Tibial nerve (tissue), 4 donors: Measurements from ENCODE around the gene CAMK2D. TPM values are rescaled to one million over a fixed set of nuclear protein-coding genes. Genes with fewer than 3 reads are reported as not detected.

Experiments used
- DNase-seq, 2 donors: peaks; one replicate each; pipeline ENCODE4 v3.0.0-alpha.2; 2019; ENCODE audit warnings: low spot score in 2 of 2
- H3K27ac ChIP-seq, 4 donors: fragments of 200-600 bp; sonication (generic) in 3 of 4; one replicate each; pipeline ENCODE4 v1.5.1; 2017 to 2019; ENCODE audit warnings: mild to moderate bottlenecking in 1 of 4
- H3K27me3 ChIP-seq, 2 donors: fragments of 200-600 bp; sonication (generic) in 1 of 2; one replicate each; pipeline versions ENCODE4 v1.5.1 to v1.6.0; 2017 to 2019
- H3K36me3 ChIP-seq, 3 donors: fragments of 200-600 bp; sonication (generic); one replicate each; pipeline ENCODE4 v1.5.1; 2018 to 2019
- H3K4me1 ChIP-seq, 4 donors: fragments of 200-600 bp; sonication (generic) in 3 of 4; one replicate each; pipeline ENCODE4 v1.5.1; 2017 to 2019
- H3K4me3 ChIP-seq, 4 donors: fragments of 200-600 bp; sonication (generic) in 3 of 4; one replicate each; pipeline ENCODE4 v1.5.1; 2017 to 2019; ENCODE audit warnings: mild to moderate bottlenecking in 1 of 4, moderate library complexity in 1 of 4
- H3K9me3 ChIP-seq, 4 donors: fragments of 200-600 bp; sonication (generic) in 3 of 4; one replicate each; pipeline ENCODE4 v1.5.1; 2017 to 2019
- CTCF ChIP-seq, 5 experiments: fragments of 200-600 bp in 3 of 5; fragments of 450-650 bp in 2 of 5; sonication (generic) in 3 of 5; IDR thresholded peaks; one replicate each; pipeline ENCODE4 v1.5.1; 2016 to 2019; ENCODE audit warnings: antibody characterized with exemption in 5 of 5, mild to moderate bottlenecking in 3 of 5, moderate library complexity in 2 of 5
- EP300 ChIP-seq, 2 donors: sonication (generic); formaldehyde crosslinking; IDR thresholded peaks; one replicate each; pipeline ENCODE4 v1.6.1; 2017; ENCODE audit warnings: antibody characterized with exemption in 2 of 2, mild to moderate bottlenecking in 1 of 2
- POLR2A ChIP-seq, 2 donors: fragments of 450-650 bp; IDR thresholded peaks; one replicate each; pipeline ENCODE4 v1.6.1; 2017; ENCODE audit warnings: antibody characterized with exemption in 2 of 2, mild to moderate bottlenecking in 2 of 2, moderate library complexity in 2 of 2
- WGBS, 2 donors: methylation state at CpG; one replicate each; pipeline ENCODE4 v1.1.5; 2018; 5-methylcytosine and 5-hydroxymethylcytosine counted together
- total RNA-seq, 4 donors: library from RNA; depleted of rRNA; stranded (reverse); fragments of >200 nt; gene quantifications; one replicate each; pipeline ENCODE4 v1.1.0, GENCODE V29; 2016

Gene CAMK2D
- total RNA-seq, 4 donors from 2014 or later: 30.3 to 58.5 (median 34.6) TPM

GRCh38 chr4:113625902-113626301 lies 135.6 kb downstream of the CAMK2D start:
- Histone ChIP-seq H3K36me3 (no peaks in the 10 kb centered on the region), H3K4me3 (no peak overlapping the region), H3K27ac (no peak overlapping the region), H3K27me3 (no peaks in the 10 kb centered on the region), H3K4me1 (peaks cover 0 to 22% (median 3%) of the 10 kb centered on the region in 4 donors), H3K9me3 (no peaks in the 10 kb centered on the region)
- TF ChIP-seq CTCF (IDR thresholded peaks at IDR 0.05) (no peak), POLR2A (IDR thresholded peaks at IDR 0.05) (no peak), EP300 (IDR thresholded peaks at IDR 0.05) (no peak)
- DNase-seq: no peak
- 91 to 95% methylated on average over 2 of the region's 2 CpGs for WGBS, 2 donors

GRCh38 chr4:113623274-113623894 lies 138.2 kb downstream of the CAMK2D start:
- H3K9me3 ChIP-seq: no peaks in the 10 kb centered on the region
- H3K4me3 ChIP-seq: no peak overlapping the region

GRCh38 chr4:113621633-113622032 lies 139.9 kb downstream of the CAMK2D start:
- no peak for DNase-seq
- Histone ChIP-seq H3K4me3 (no peak overlapping the region), H3K27ac (no peak overlapping the region), H3K4me1 (peaks cover 0 to 24% (median under 1%) of the 10 kb centered on the region in 4 donors), H3K9me3 (no peaks in the 10 kb centered on the region), H3K36me3 (no peaks in the 10 kb centered on the region), H3K27me3 (no peaks in the 10 kb centered on the region)
- 95% methylated on average over 2 of the region's 2 CpGs for WGBS, 2 donors
- TF ChIP-seq EP300 (IDR thresholded peaks at IDR 0.05) (no peak), CTCF (IDR thresholded peaks at IDR 0.05) (no peak), POLR2A (IDR thresholded peaks at IDR 0.05) (no peak)

More at GRCh38 chr4:113623274-113623894, 138.2 kb downstream of the CAMK2D start:
- TF ChIP-seq CTCF (IDR thresholded peaks at IDR 0.05): no peak
- TF ChIP-seq POLR2A (IDR thresholded peaks at IDR 0.05): no peak
- TF ChIP-seq EP300 (IDR thresholded peaks at IDR 0.05): no peak
- no peak for DNase-seq
- Histone ChIP-seq H3K4me1 (peaks cover 0 to 11% (median 0%) of the 10 kb centered on the region in 4 donors), H3K36me3 (no peaks in the 10 kb centered on the region), H3K27ac (no peak overlapping the region), H3K27me3 (no peaks in the 10 kb centered on the region)

GRCh38 chr4:113620032-113620431 lies 141.5 kb downstream of the CAMK2D start:
- no peaks in the 10 kb centered on the region for H3K9me3 ChIP-seq
- H3K4me1 ChIP-seq: peaks cover 0 to 29% (median 3%) of the 10 kb centered on the region in 4 donors
- H3K4me3 ChIP-seq: no peak overlapping the region
- H3K27me3 ChIP-seq: no peaks in the 10 kb centered on the region
- WGBS, 2 donors: 95 to 97% methylated on average over 2 of the region's 2 CpGs
- H3K27ac ChIP-seq: no peak overlapping the region
- H3K36me3 ChIP-seq: no peaks in the 10 kb centered on the region
- DNase-seq: no peak
- TF ChIP-seq CTCF (IDR thresholded peaks at IDR 0.05): no peak
- no peak for TF ChIP-seq POLR2A (IDR thresholded peaks at IDR 0.05)
- no peak for TF ChIP-seq EP300 (IDR thresholded peaks at IDR 0.05)

- Histone ChIP-seq H3K27ac (no peak overlapping the region), H3K9me3 (no peaks in the 10 kb centered on the region), H3K4me1 (peaks cover 0 to 29% (median 3%) of the 10 kb centered on the region in 4 donors), H3K27me3 (no peaks in the 10 kb centered on the region), H3K4me3 (no peak overlapping the region), H3K36me3 (no peaks in the 10 kb centered on the region)
- DNase-seq: no peak
- TF ChIP-seq EP300 (IDR thresholded peaks at IDR 0.05) (no peak), CTCF (IDR thresholded peaks at IDR 0.05) (no peak), POLR2A (IDR thresholded peaks at IDR 0.05) (no peak)
- 79 to 80% methylated on average over 4 of the region's 4 CpGs for WGBS, 2 donors
These were observed 142.0 kb downstream of the CAMK2D start for GRCh38 chr4:113619526-113619925.
